Measurements from ENCODE around the gene THSD4. TPM values are rescaled to one million over a fixed set of nuclear protein-coding genes. Genes with fewer than 3 reads are reported as not detected.

The THSD4 gene
- total RNA-seq, 1 experiment from 2014 or later: 29.0 TPM

DNA sequence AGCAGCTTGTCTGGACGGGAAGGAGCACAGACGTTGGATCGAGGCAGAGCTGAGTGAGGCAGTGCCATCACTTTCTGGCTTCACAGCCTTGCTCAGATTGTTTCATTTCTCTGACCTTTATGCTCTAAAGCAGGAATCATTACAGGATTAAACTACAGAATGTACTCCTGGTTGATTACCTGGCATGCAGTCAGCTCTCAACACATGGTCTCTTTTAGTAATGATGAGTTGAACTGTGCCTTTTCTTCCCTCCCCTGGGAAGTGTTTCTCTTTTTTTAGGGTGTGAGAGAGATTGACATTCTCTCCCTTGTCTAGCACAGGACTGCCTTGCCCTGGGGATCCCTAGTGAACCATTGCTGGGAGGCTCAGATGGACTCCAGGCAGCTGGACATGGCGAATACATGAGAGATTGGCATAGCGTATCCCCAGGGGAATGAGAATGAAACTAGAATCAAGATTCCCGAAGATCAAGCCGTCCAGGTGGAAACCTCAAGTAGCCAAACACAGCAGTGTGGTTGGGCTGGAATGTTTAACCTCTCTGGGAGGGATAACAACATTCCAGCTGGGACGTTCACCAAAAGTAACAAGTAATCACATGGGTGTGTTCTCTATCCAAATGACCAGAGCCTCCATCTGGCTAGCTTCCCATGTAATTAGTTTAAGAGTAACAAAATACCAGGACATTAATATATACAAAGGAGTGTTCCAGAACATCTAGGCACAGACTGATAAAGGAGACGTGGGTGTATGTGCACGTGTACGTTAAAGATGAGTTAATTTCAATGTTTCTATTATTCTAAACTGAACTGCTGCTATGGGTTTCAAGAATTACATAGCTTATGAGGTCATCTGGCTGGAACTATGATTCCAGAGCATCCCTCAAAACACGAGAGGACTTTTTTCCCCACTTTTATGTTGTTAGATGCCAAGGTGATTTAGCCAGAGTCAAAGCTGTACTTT, 576.5 kb downstream of the THSD4 start:
- Histone ChIP-seq H3K9ac (ENCODE audit: low read length) (no peak overlapping the region), H3K27me3 (ENCODE audit: low read length) (no peaks in the 10 kb centered on the region), H3K9me3 (ENCODE audit: low read length) (no peaks in the 10 kb centered on the region), H3K79me2 (ENCODE audit: low read length) (no peaks in the 10 kb centered on the region), H3K9me2 (replicated peaks; ENCODE audit: low read length) (no peaks in the 10 kb centered on the region), H3K4me3 (ENCODE audit: low read length) (peak overlapping the region; percentile 35; the same call in 1 of the 2 replicates), H4K20me1 (ENCODE audit: low read length) (no peaks in the 10 kb centered on the region), H3K4me1 (ENCODE audit: insufficient read depth, low read length) (peaks cover 19% of the 10 kb centered on the region), H3F3A (ENCODE audit: low read length, unreplicated experiment) (peaks cover 6% of the 10 kb centered on the region), H3K36me3 (ENCODE audit: low read depth, low read length) (no peaks in the 10 kb centered on the region), H2AFZ (ENCODE audit: low read length) (0 out of 2 replicates have a peak overlapping the region, but pooled peaks have one; percentile 28), H3K27ac (ENCODE audit: low read length) (peak overlapping the region; percentile 63), H3K4me2 (ENCODE audit: low read length) (peak overlapping the region; percentile 71)
- TF ChIP-seq EZH2phosphoT487 (IDR thresholded peaks at IDR 0.05; ENCODE audit: borderline replicate concordance, low read length) (no peak), EZH2 (IDR thresholded peaks at IDR 0.05; ENCODE audit: low read length, unreplicated experiment) (no peak)
- TF ChIP-seq, protein P1, sequence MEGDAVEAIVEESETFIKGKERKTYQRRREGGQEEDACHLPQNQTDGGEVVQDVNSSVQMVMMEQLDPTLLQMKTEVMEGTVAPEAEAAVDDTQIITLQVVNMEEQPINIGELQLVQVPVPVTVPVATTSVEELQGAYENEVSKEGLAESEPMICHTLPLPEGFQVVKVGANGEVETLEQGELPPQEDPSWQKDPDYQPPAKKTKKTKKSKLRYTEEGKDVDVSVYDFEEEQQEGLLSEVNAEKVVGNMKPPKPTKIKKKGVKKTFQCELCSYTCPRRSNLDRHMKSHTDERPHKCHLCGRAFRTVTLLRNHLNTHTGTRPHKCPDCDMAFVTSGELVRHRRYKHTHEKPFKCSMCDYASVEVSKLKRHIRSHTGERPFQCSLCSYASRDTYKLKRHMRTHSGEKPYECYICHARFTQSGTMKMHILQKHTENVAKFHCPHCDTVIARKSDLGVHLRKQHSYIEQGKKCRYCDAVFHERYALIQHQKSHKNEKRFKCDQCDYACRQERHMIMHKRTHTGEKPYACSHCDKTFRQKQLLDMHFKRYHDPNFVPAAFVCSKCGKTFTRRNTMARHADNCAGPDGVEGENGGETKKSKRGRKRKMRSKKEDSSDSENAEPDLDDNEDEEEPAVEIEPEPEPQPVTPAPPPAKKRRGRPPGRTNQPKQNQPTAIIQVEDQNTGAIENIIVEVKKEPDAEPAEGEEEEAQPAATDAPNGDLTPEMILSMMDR (conservative IDR thresholded peaks at IDR 0.05; ENCODE audit: low read depth, low read length): no peak
- peak; percentile 86 for DNase-seq
- BruUV-seq (replicated peaks): TSS peak; percentile 27
- intact Hi-C loops (cut with micrococcal nuclease): no loop called here
- CTCF ChIA-PET: interaction anchor here (0.5 kb wide), 1 partner anchor 52 kb away, joined by 3 read pairs; no protein-coding TSS in a partner anchor
- ATAC-seq: peak; percentile 77
- POLR2A ChIA-PET (ENCODE audit: unreplicated experiment): no interaction called here

DNA sequence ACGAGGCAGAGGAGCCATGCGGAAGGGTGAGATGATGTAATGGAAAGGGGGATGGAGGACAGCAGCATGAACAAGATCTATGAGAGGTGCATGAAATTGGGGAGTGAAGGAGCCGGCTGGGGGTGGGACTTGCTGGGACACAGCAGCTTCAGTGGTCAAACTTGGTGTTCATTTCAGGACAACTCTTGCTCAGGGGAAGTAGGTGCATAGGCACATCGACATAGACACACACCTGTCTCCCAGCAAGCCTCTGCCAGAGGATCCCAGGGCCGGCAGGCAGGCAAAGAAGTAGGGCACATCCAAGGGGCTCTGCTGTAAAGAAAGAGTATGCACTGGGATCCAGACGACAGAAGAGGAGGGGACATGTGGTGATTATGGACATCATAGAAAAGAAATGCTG, 582.0 kb downstream of the THSD4 start:
- intact Hi-C loops (cut with micrococcal nuclease): no loop called here
- H3K27ac ChIP-seq (ENCODE audit: low read length): no peak overlapping the region
- no peaks in the 10 kb centered on the region for H4K20me1 ChIP-seq (ENCODE audit: low read length)
- no peak for DNase-seq
- ATAC-seq: no peak
- H3K4me3 ChIP-seq (ENCODE audit: low read length): no peak overlapping the region
- H3K36me3 ChIP-seq (ENCODE audit: low read depth, low read length): no peaks in the 10 kb centered on the region
- no peaks in the 10 kb centered on the region for H3K9me2 ChIP-seq (replicated peaks; ENCODE audit: low read length)
- H2AFZ ChIP-seq (ENCODE audit: low read length): no peak overlapping the region
- no peaks in the 10 kb centered on the region for H3K27me3 ChIP-seq (ENCODE audit: low read length)
- no peak overlapping the region for H3K4me2 ChIP-seq (ENCODE audit: low read length)
- TF ChIP-seq EZH2phosphoT487 (IDR thresholded peaks at IDR 0.05; ENCODE audit: borderline replicate concordance, low read length) (no peak), EZH2 (IDR thresholded peaks at IDR 0.05; ENCODE audit: low read length, unreplicated experiment) (no peak)
- TF ChIP-seq, protein P1 (conservative IDR thresholded peaks at IDR 0.05; ENCODE audit: low read depth, low read length): no peak
- ChIA-PET CTCF (no interaction called here), POLR2A (ENCODE audit: unreplicated experiment) (no interaction called here)
- BruUV-seq (replicated peaks): no TSS peak
- no peaks in the 10 kb centered on the region for H3F3A ChIP-seq (ENCODE audit: low read length, unreplicated experiment)
- H3K79me2 ChIP-seq (ENCODE audit: low read length): no peaks in the 10 kb centered on the region
- H3K4me1 ChIP-seq (ENCODE audit: insufficient read depth, low read length): peaks cover 4% of the 10 kb centered on the region
- no peak overlapping the region for H3K9ac ChIP-seq (ENCODE audit: low read length)
- H3K9me3 ChIP-seq (ENCODE audit: low read length): no peaks in the 10 kb centered on the region

DNA sequence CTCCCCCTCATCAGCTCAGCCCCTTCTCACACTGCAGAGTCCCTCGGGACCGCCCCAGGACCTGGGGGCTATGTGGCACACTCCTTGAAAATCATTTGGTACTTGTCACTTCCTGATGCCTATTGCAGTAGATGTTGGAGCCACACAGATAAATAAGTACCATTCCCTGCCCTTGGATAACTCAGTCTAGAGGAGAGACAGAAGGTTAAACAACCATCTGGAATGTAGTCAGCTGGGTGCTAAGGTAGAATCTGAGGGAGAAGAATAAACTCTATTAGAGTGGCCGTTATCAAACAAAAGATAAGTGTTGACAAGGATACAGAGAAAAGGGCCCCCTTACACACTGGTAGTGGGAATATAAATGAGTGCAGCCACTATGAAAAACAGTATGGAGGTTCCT, 582.8 kb downstream of the THSD4 start:
- no peak overlapping the region for H3K9ac ChIP-seq (ENCODE audit: low read length)
- no peak overlapping the region for H2AFZ ChIP-seq (ENCODE audit: low read length)
- H3K9me3 ChIP-seq (ENCODE audit: low read length): no peaks in the 10 kb centered on the region
- ChIA-PET CTCF (no interaction called here), POLR2A (ENCODE audit: unreplicated experiment) (no interaction called here)
- TF ChIP-seq EZH2phosphoT487 (IDR thresholded peaks at IDR 0.05; ENCODE audit: borderline replicate concordance, low read length) (no peak), EZH2 (IDR thresholded peaks at IDR 0.05; ENCODE audit: low read length, unreplicated experiment) (no peak)
- TF ChIP-seq, protein P1 (conservative IDR thresholded peaks at IDR 0.05; ENCODE audit: low read depth, low read length): no peak
- intact Hi-C loops (cut with micrococcal nuclease): no loop called here
- no peaks in the 10 kb centered on the region for H3K36me3 ChIP-seq (ENCODE audit: low read depth, low read length)
- DNase-seq: no peak
- H4K20me1 ChIP-seq (ENCODE audit: low read length): no peaks in the 10 kb centered on the region
- no peaks in the 10 kb centered on the region for H3K79me2 ChIP-seq (ENCODE audit: low read length)
- H3K4me2 ChIP-seq (ENCODE audit: low read length): no peak overlapping the region
- H3K27ac ChIP-seq (ENCODE audit: low read length): no peak overlapping the region
- H3K9me2 ChIP-seq (replicated peaks; ENCODE audit: low read length): no peaks in the 10 kb centered on the region
- no peaks in the 10 kb centered on the region for H3K27me3 ChIP-seq (ENCODE audit: low read length)
- no peak for ATAC-seq
- no peaks in the 10 kb centered on the region for H3K4me1 ChIP-seq (ENCODE audit: insufficient read depth, low read length)
- H3K4me3 ChIP-seq (ENCODE audit: low read length): no peak overlapping the region
- no peaks in the 10 kb centered on the region for H3F3A ChIP-seq (ENCODE audit: low read length, unreplicated experiment)
- no TSS peak for BruUV-seq (replicated peaks)
